Gastroesophageal sphincter (tissue), 4 donors: Measurements from ENCODE around the gene EIF2D. TPM values are rescaled to one million over a fixed set of nuclear protein-coding genes. Genes with fewer than 3 reads are reported as not detected.

Experiments used
- ATAC-seq: fragments of 150-250 bp; one replicate; pipeline ENCODE4 v1.9.1; 2016; ENCODE audit warnings: mild to moderate bottlenecking, moderate library complexity
- H3K27ac ChIP-seq, 4 donors: fragments of 200-600 bp; sonication (generic) in 3 of 4; 1 replicate in 3 of 4; 2 replicates in 1 of 4; pipeline ENCODE4 v1.5.1; 2016 to 2019
- H3K27me3 ChIP-seq: fragments of 200-600 bp; sonication (generic); one replicate; pipeline ENCODE4 v1.5.1; 2019
- H3K36me3 ChIP-seq, 2 donors: fragments of 200-600 bp; sonication (generic); one replicate each; pipeline ENCODE4 v1.5.1; 2019; ENCODE audit warnings: control low read depth in 1 of 2
- H3K4me1 ChIP-seq, 3 donors: fragments of 200-600 bp; sonication (generic); 1 replicate in 2 of 3; 2 replicates in 1 of 3; pipeline ENCODE4 v1.5.1; 2016 to 2019; ENCODE audit warnings: control low read depth in 2 of 3
- H3K4me3 ChIP-seq, 2 donors: fragments of 200-600 bp; sonication (generic); one replicate each; pipeline ENCODE4 v1.5.1; 2019; ENCODE audit warnings: mild to moderate bottlenecking in 1 of 2, moderate library complexity in 1 of 2
- H3K9me3 ChIP-seq, 3 donors: fragments of 200-600 bp; sonication (generic); one replicate each; pipeline ENCODE4 v1.5.1; 2017 to 2019; ENCODE audit warnings: control low read depth in 2 of 3
- CTCF ChIP-seq, 4 experiments: fragments of 200-600 bp in 2 of 4; fragments of 450-650 bp in 2 of 4; sonication (generic) in 1 of 4; IDR thresholded peaks; one replicate each; pipeline ENCODE4 v1.5.1; 2017 to 2019; ENCODE audit warnings: antibody characterized with exemption in 4 of 4, mild to moderate bottlenecking in 2 of 4, moderate library complexity in 2 of 4
- EP300 ChIP-seq: sonication (generic); formaldehyde crosslinking; IDR thresholded peaks from one replicate; pipeline ENCODE4 v1.6.1; 2017; ENCODE audit warnings: antibody characterized with exemption, mild to moderate bottlenecking
- POLR2A ChIP-seq, 2 donors: fragments of 450-650 bp; IDR thresholded peaks; one replicate each; pipeline ENCODE4 v1.6.1; 2017; ENCODE audit warnings: antibody characterized with exemption in 2 of 2, mild to moderate bottlenecking in 2 of 2, moderate library complexity in 1 of 2
- POLR2AphosphoS5 ChIP-seq: sonication (generic); formaldehyde crosslinking; IDR thresholded peaks from one replicate; pipeline ENCODE4 v1.6.1; 2017; ENCODE audit warnings: antibody characterized with exemption
- WGBS, 2 donors: methylation state at CpG; one replicate each; pipeline ENCODE4 v1.1.5; 2018; ENCODE audit warnings: low coverage in 1 of 2; 5-methylcytosine and 5-hydroxymethylcytosine counted together
- total RNA-seq, 4 donors: library from RNA; depleted of rRNA; stranded (reverse); fragments of >200 nt; gene quantifications; one replicate each; pipeline ENCODE4 v1.1.0, GENCODE V29; 2016

The EIF2D gene
- total RNA-seq, 4 donors from 2014 or later = 43.7 to 60.1 (median 52.6) TPM

- Histone ChIP-seq H3K27me3 (no peaks in the 10 kb centered on the region), H3K4me3 (no peak overlapping the region), H3K4me1 (peaks cover 0 to 59% (median 29%) of the 10 kb centered on the region in 3 donors), H3K36me3 (no peaks in the 10 kb centered on the region), H3K27ac (peak overlapping the region in 3 of 4 donors; percentile 80 to 84 (median 82)), H3K9me3 (no peaks in the 10 kb centered on the region)
- WGBS, 2 donors = 57% methylated on average over 1 of the region's 1 CpG; no CpG with 5 or more reads in 1 of the 2 donors
- TF ChIP-seq POLR2AphosphoS5 (peak; percentile 35), EP300 (no peak)
- ATAC-seq = no peak
These were observed 57.4 kb downstream of the EIF2D start for GRCh38 chr1:206554701-206555472.

GRCh38 chr1:206554211-206554610 lies 58.1 kb downstream of the EIF2D start:
- peaks cover 0 to 52% (median 23%) of the 10 kb centered on the region in 3 donors for H3K4me1 ChIP-seq
- H3K36me3 ChIP-seq = no peaks in the 10 kb centered on the region
- 42 to 89% methylated on average over 2 to 3 of the region's 3 CpGs for WGBS, 2 donors
- peak overlapping the region in 2 of 4 donors; percentile 80 to 82 for H3K27ac ChIP-seq
- no peaks in the 10 kb centered on the region for H3K27me3 ChIP-seq
- TF ChIP-seq POLR2AphosphoS5 (no peak), CTCF (IDR thresholded peaks at IDR 0.05) (no peak), POLR2A (IDR thresholded peaks at IDR 0.05) (no peak), EP300 (no peak)
- no peak for ATAC-seq
- H3K4me3 ChIP-seq = no peak overlapping the region
- no peaks in the 10 kb centered on the region for H3K9me3 ChIP-seq

GRCh38 chr1:206551986-206552326 lies 60.3 kb downstream of the EIF2D start:
- WGBS, 2 donors = 100% methylated on average over 1 of the region's 3 CpGs; no CpG with 5 or more reads in 1 of the 2 donors
- Histone ChIP-seq H3K9me3 (no peaks in the 10 kb centered on the region), H3K4me1 (peaks cover 0 to 29% (median 18%) of the 10 kb centered on the region in 3 donors), H3K27ac (no peak overlapping the region), H3K4me3 (no peak overlapping the region), H3K36me3 (no peaks in the 10 kb centered on the region), H3K27me3 (no peaks in the 10 kb centered on the region)
- no peak for ATAC-seq
- TF ChIP-seq EP300 (no peak), CTCF (IDR thresholded peaks at IDR 0.05) (no peak), POLR2AphosphoS5 (no peak), POLR2A (IDR thresholded peaks at IDR 0.05) (no peak)

GRCh38 chr1:206551296-206551985 lies 60.8 kb downstream of the EIF2D start:
- Histone ChIP-seq H3K27ac (no peak overlapping the region), H3K4me1 (peaks cover 0 to 24% (median 13%) of the 10 kb centered on the region in 3 donors), H3K9me3 (no peaks in the 10 kb centered on the region), H3K36me3 (no peaks in the 10 kb centered on the region), H3K4me3 (no peak overlapping the region), H3K27me3 (no peaks in the 10 kb centered on the region)
- ATAC-seq = no peak
- WGBS, 2 donors = no CpG with 5 or more reads among the region's 9 CpGs
- no peak for TF ChIP-seq CTCF (IDR thresholded peaks at IDR 0.05)
- TF ChIP-seq POLR2AphosphoS5 = no peak
- TF ChIP-seq EP300 = no peak
- no peak for TF ChIP-seq POLR2A (IDR thresholded peaks at IDR 0.05)

- H3K36me3 ChIP-seq = no peaks in the 10 kb centered on the region
- no peak for ATAC-seq
- no peak overlapping the region for H3K27ac ChIP-seq
- TF ChIP-seq CTCF (IDR thresholded peaks at IDR 0.05) (no peak), POLR2AphosphoS5 (no peak), POLR2A (IDR thresholded peaks at IDR 0.05) (no peak), EP300 (no peak)
- no peak overlapping the region for H3K4me3 ChIP-seq
- no peaks in the 10 kb centered on the region for H3K9me3 ChIP-seq
- WGBS, 2 donors = 86 to 92% methylated on average over 2 of the region's 2 CpGs
- peaks cover 0 to 14% (median 4%) of the 10 kb centered on the region in 3 donors for H3K4me1 ChIP-seq
- H3K27me3 ChIP-seq = no peaks in the 10 kb centered on the region
These were observed 61.8 kb downstream of the EIF2D start for GRCh38 chr1:206550446-206550845.
